Breast epithelium (tissue), 4 donors: ENCODE results near the gene CAMK2B. TPM values are rescaled to one million over a fixed set of nuclear protein-coding genes. Genes with fewer than 3 reads are reported as not detected.

Source experiments
- DNase-seq, 2 donors: peaks; one replicate each; pipeline ENCODE4 v3.0.0-alpha.2; 2019; ENCODE audit warnings: low spot score in 2 of 2
- H3K27ac ChIP-seq, 2 donors: fragments of 200-600 bp; sonication (generic) in 1 of 2; one replicate each; pipeline ENCODE4 v1.5.1; 2016 to 2019; ENCODE audit warnings: mild to moderate bottlenecking in 1 of 2
- H3K27me3 ChIP-seq, 2 donors: fragments of 200-600 bp; sonication (generic) in 1 of 2; one replicate each; pipeline versions ENCODE4 v1.5.1 to v1.6.0; 2017 to 2019; ENCODE audit warnings: control low read depth in 1 of 2, mild to moderate bottlenecking in 1 of 2
- H3K36me3 ChIP-seq: fragments of 200-600 bp; one replicate; pipeline ENCODE4 v1.5.1; 2019
- H3K4me1 ChIP-seq, 2 donors: fragments of 200-600 bp; sonication (generic); one replicate each; pipeline ENCODE4 v1.5.1; 2016 to 2019; ENCODE audit warnings: control low read depth in 1 of 2
- H3K4me3 ChIP-seq, 3 donors: fragments of 200-600 bp; sonication (generic); 1 replicate in 2 of 3; 2 replicates in 1 of 3; pipeline ENCODE4 v1.5.1; 2016 to 2019; ENCODE audit warnings: mild to moderate bottlenecking in 3 of 3, moderate library complexity in 2 of 3
- H3K9me3 ChIP-seq, 2 donors: fragments of 200-600 bp; sonication (generic) in 1 of 2; one replicate each; pipeline ENCODE4 v1.5.1; 2016 to 2019; ENCODE audit warnings: control low read depth in 1 of 2
- POLR2A ChIP-seq: fragments of 450-650 bp; IDR thresholded peaks from one replicate; pipeline ENCODE4 v1.6.1; 2016; ENCODE audit warnings: antibody characterized with exemption, mild to moderate bottlenecking, moderate library complexity
- POLR2AphosphoS5 ChIP-seq, 3 donors: sonication (generic); formaldehyde crosslinking; IDR thresholded peaks; one replicate each; pipeline ENCODE4 v1.6.1; 2017; ENCODE audit warnings: antibody characterized with exemption in 3 of 3
- intact Hi-C: fragments of 100-400 bp; cut with DNase I; formaldehyde crosslinking; loops from one replicate; pipeline ENCODE4 v1.15.1; 2023; ENCODE audit warnings: low total_unique reads
- total RNA-seq, 3 donors: library from RNA; depleted of rRNA; stranded (reverse); fragments of >200 nt; gene quantifications; one replicate each; pipeline ENCODE4 v1.1.0, GENCODE V29; 2016
- TF ChIP-seq, protein P1 (sequence below), 3 donors: fragments of 450-650 bp; IDR thresholded peaks; one replicate each; pipeline ENCODE4 v1.5.1; 2016 to 2017; ENCODE audit warnings: antibody characterized with exemption in 3 of 3, mild to moderate bottlenecking in 3 of 3, moderate library complexity in 3 of 3

Gene CAMK2B
- total RNA-seq, 3 donors from 2014 or later = 2.0 to 9.2 TPM; not detected in 1

GRCh38 chr7:44368455-44368854, 43.1 kb upstream of the CAMK2B start:
- Histone ChIP-seq H3K9me3 (no peaks in the 10 kb centered on the region), H3K27me3 (no peaks in the 10 kb centered on the region), H3K27ac (no peak overlapping the region), H3K4me3 (no peak overlapping the region), H3K4me1 (no peaks in the 10 kb centered on the region), H3K36me3 (no peaks in the 10 kb centered on the region)
- intact Hi-C loops = loop anchor here (5.0 kb wide), 1 partner anchor 894 kb away; no protein-coding TSS in a partner anchor
- peak in 1 of 2 donors; percentile 9 for DNase-seq
- TF ChIP-seq POLR2AphosphoS5 (IDR thresholded peaks at IDR 0.05) = no peak

- no peaks in the 10 kb centered on the region for H3K4me1 ChIP-seq
- no peak overlapping the region for H3K27ac ChIP-seq
- no peaks in the 10 kb centered on the region for H3K9me3 ChIP-seq
- DNase-seq = peak in 1 of 2 donors; percentile 12
- intact Hi-C loops = loop anchor here (5.0 kb wide), 1 partner anchor 895 kb away; no protein-coding TSS in a partner anchor
- H3K36me3 ChIP-seq = no peaks in the 10 kb centered on the region
- TF ChIP-seq POLR2A (no peak), POLR2AphosphoS5 (IDR thresholded peaks at IDR 0.05) (no peak)
- TF ChIP-seq, protein P1, sequence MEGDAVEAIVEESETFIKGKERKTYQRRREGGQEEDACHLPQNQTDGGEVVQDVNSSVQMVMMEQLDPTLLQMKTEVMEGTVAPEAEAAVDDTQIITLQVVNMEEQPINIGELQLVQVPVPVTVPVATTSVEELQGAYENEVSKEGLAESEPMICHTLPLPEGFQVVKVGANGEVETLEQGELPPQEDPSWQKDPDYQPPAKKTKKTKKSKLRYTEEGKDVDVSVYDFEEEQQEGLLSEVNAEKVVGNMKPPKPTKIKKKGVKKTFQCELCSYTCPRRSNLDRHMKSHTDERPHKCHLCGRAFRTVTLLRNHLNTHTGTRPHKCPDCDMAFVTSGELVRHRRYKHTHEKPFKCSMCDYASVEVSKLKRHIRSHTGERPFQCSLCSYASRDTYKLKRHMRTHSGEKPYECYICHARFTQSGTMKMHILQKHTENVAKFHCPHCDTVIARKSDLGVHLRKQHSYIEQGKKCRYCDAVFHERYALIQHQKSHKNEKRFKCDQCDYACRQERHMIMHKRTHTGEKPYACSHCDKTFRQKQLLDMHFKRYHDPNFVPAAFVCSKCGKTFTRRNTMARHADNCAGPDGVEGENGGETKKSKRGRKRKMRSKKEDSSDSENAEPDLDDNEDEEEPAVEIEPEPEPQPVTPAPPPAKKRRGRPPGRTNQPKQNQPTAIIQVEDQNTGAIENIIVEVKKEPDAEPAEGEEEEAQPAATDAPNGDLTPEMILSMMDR (IDR thresholded peaks at IDR 0.05) = no peak
- H3K27me3 ChIP-seq = no peaks in the 10 kb centered on the region
- H3K4me3 ChIP-seq = no peak overlapping the region
Observed at GRCh38 chr7:44367475-44368043, 42.2 kb upstream of the CAMK2B start.

GRCh38 chr7:44366986-44367385, 41.6 kb upstream of the CAMK2B start:
- no peak overlapping the region for H3K4me3 ChIP-seq
- peaks cover 0 to 2% of the 10 kb centered on the region in 2 donors for H3K9me3 ChIP-seq
- H3K36me3 ChIP-seq = no peaks in the 10 kb centered on the region
- intact Hi-C loops = loop anchor here (5.0 kb wide), 1 partner anchor 895 kb away; no protein-coding TSS in a partner anchor
- TF ChIP-seq, protein P1 (IDR thresholded peaks at IDR 0.05) = no peak
- TF ChIP-seq POLR2A = no peak
- TF ChIP-seq POLR2AphosphoS5 (IDR thresholded peaks at IDR 0.05) = no peak
- DNase-seq = no peak
- H3K27ac ChIP-seq = no peak overlapping the region
- H3K27me3 ChIP-seq = no peaks in the 10 kb centered on the region
- no peaks in the 10 kb centered on the region for H3K4me1 ChIP-seq

DNA sequence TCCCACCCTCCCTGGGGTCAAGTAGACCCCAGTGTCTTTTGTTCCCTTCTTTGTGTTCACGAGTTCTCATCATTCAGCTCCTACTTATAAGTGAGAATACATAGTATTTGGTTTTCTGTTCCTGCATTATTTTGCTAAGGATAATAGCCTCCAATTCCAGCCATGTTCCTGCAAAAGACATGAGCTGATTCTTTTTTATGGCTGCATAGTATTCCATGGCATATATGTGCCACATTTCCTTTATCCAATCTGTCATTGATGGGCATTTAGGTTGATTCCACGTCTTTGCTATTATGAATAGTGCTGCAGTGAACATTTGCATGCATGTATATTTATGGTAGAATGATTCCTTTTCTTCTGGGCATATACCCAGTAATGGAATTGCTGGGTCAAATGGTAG, 28.3 kb upstream of the CAMK2B start:
- no peaks in the 10 kb centered on the region for H3K36me3 ChIP-seq
- no peaks in the 10 kb centered on the region for H3K4me1 ChIP-seq
- no peak overlapping the region for H3K4me3 ChIP-seq
- no peaks in the 10 kb centered on the region for H3K27me3 ChIP-seq
- DNase-seq = no peak
- no peak overlapping the region for H3K27ac ChIP-seq
- no peaks in the 10 kb centered on the region for H3K9me3 ChIP-seq
- intact Hi-C loops = no loop called here
- no peak for TF ChIP-seq POLR2AphosphoS5 (IDR thresholded peaks at IDR 0.05)
- TF ChIP-seq, protein P1 (IDR thresholded peaks at IDR 0.05) = no peak
- no peak for TF ChIP-seq POLR2A

DNA sequence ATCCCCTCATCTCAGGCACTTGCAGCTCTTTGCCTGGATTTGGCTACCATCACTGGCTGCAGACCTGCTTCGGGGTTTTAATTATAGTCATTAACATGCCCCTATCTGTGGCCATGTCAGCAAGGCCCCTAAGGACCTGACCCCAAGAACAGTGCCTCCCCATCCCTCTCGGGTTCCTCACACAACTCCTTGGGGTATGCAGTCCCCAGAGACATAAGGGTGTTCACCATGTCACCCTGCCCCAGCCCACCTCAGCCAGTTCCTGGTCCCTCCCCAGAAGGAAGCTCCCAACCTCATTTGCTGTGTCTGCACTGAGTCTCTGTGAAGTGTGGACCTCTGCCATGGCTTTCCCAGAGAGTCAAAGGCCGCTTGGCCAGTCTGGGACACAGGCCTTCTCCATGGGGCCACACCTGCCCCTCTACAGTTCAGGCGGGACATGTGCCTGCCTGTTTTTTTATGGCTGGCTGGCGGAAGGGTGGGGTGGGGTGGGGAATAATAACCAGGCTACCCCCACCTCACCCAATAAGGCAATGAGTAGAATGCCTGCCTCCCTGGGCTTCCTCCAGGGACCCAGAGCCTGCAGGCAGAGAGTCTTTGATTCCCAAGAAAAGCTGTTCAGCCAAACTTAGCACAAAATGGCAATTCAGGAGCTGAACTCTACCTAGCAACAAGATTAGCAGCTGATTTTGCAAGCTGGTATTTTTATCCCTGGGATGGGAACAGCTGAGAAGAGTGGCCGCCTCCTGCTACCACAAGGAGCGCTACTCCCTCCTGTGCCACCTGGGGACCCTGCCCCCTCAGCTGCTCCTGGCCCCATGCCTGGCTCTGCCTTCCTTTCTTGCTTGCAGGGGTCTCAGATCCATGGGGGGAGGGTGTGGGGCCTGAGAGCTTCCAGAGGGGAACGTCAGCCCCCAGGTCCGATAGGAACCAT, 23.7 kb upstream of the CAMK2B start:
- H3K27ac ChIP-seq = no peak overlapping the region
- intact Hi-C loops = no loop called here
- H3K4me1 ChIP-seq = no peaks in the 10 kb centered on the region
- H3K9me3 ChIP-seq = no peaks in the 10 kb centered on the region
- no peaks in the 10 kb centered on the region for H3K27me3 ChIP-seq
- TF ChIP-seq, protein P1 (IDR thresholded peaks at IDR 0.05) = no peak
- TF ChIP-seq POLR2AphosphoS5 (IDR thresholded peaks at IDR 0.05) (no peak), POLR2A (no peak)
- H3K4me3 ChIP-seq = no peak overlapping the region
- peaks cover 2% of the 10 kb centered on the region for H3K36me3 ChIP-seq
- DNase-seq = no peak
